ENCODE data around the gene SLC35B3.
"Not testable (repeated sequence)": the region's sequence is repeated elsewhere in the genome, so short reads cannot be mapped to it uniquely, and the experiment has no call there.

The SLC35B3 gene

GRCh38 chr6:8405946-8406345, 29.4 kb downstream of the SLC35B3 start:
- DNase-seq: not testable (repeated sequence)

GRCh38 chr6:8402546-8402945, 32.8 kb downstream of the SLC35B3 start:
- no peak for DNase-seq

GRCh38 chr6:8400663-8401062, 34.7 kb downstream of the SLC35B3 start:
- no peak for DNase-seq

GRCh38 chr6:8392569-8392968, 42.8 kb downstream of the SLC35B3 start:
- DNase-seq: no peak

- DNase-seq: no peak
Observed at GRCh38 chr6:8391934-8392333, 43.4 kb downstream of the SLC35B3 start.

- no peak for DNase-seq
Observed at GRCh38 chr6:8389036-8389818, 46.1 kb downstream of the SLC35B3 start.

- no peak for DNase-seq
Observed at GRCh38 chr6:8387942-8388437, 47.4 kb downstream of the SLC35B3 start.

- DNase-seq: no peak
Observed at GRCh38 chr6:8383584-8383983, 51.8 kb downstream of the SLC35B3 start.

- DNase-seq: no peak
Observed at GRCh38 chr6:8382434-8382833, 52.9 kb downstream of the SLC35B3 start.

GRCh38 chr6:8375916-8376315, 59.4 kb downstream of the SLC35B3 start:
- DNase-seq: no peak

Data from NCI-H187 (cell line).